Measurements from ENCODE around the gene CDK14.
"Not testable (repeated sequence)": the region's sequence is repeated elsewhere in the genome, so short reads cannot be mapped to it uniquely, and the experiment has no call there.

CDK14 gene

DNA sequence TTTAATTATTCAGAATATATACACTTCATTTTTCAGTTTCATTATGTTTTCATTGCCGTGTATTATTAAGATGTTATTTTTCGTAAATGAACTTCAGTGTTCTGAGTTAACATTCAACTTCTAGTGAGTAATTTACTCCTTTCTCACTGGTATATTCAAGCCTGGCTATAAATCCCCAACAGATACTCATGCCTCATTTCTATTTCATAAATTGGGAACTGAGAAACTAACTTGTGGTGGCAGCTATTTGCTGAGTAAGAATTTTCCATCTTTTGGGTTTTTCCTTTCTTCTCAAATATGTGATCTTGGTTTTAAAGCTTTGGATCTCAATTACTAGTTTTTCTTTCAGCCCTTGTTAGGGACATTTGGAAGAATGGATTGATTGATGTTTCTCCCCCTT lies 281.1 kb downstream of the CDK14 start:
- DNase-seq (ENCODE audit: insufficient read length, low spot score) (no peak), FAIRE-seq (peak; percentile 18)

- no peak for FAIRE-seq
- no peak for DNase-seq (ENCODE audit: insufficient read length, low spot score)
These were observed 283.8 kb downstream of the CDK14 start for GRCh38 chr7:90879924-90880323.

DNA sequence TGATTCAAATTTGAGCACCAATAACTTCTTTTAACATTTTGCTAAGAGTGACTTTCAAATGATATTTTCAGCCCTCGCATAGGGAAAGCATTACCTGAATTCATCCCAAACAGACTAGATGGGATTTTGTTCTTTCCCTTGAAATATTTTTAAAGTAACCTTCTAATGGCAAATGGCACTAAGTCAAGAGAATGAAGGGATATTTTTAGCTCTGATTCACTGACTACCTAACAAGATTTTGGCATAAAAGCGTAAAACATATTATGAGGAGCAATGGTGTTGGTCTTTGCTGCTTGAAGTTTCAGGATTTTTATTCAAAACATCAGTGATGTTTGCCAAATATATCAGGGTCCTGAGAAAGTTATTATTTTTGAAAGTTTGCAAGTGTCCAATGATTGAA lies 290.3 kb downstream of the CDK14 start:
- DNase-seq (ENCODE audit: insufficient read length, low spot score) = no peak
- FAIRE-seq = no peak

GRCh38 chr7:90889210-90889609 lies 293.1 kb downstream of the CDK14 start:
- DNase-seq (ENCODE audit: insufficient read length, low spot score) (no peak), FAIRE-seq (no peak)

DNA sequence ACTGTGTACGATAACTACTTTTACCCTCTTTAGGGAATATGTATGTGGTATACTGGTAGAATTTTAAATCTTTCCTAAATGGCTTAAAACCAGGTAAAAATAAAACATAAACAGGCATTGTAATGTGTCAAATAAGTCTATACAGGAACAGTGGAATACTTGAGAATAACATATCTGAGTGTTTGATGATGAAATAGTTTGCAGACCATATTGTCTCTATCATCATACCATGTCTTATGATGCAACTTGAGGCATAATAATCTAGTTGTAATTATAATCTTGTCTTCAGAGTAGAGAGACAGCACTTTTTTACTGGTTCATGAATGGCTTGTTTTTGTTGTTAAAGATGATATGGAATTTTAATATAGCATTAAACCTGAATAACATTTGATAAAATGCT lies 293.5 kb downstream of the CDK14 start:
- no peak for DNase-seq (ENCODE audit: insufficient read length, low spot score)
- no peak for FAIRE-seq

GRCh38 chr7:90891529-90891928 lies 295.4 kb downstream of the CDK14 start:
- FAIRE-seq = peak; percentile 67
- no peak for DNase-seq (ENCODE audit: insufficient read length, low spot score)

- DNase-seq (ENCODE audit: insufficient read length, low spot score) = no peak
- peak; percentile 81 for FAIRE-seq
These were observed 296.1 kb downstream of the CDK14 start for GRCh38 chr7:90892213-90892612.

- no peak for FAIRE-seq
- DNase-seq (ENCODE audit: insufficient read length, low spot score) = no peak
These were observed 298.0 kb downstream of the CDK14 start for GRCh38 chr7:90894122-90894521.

- DNase-seq (ENCODE audit: insufficient read length, low spot score) (no peak), FAIRE-seq (no peak)
These were observed 300.3 kb downstream of the CDK14 start for GRCh38 chr7:90896458-90896857.

GRCh38 chr7:90897961-90898469 lies 301.9 kb downstream of the CDK14 start:
- peak; percentile 14 for FAIRE-seq

DNA sequence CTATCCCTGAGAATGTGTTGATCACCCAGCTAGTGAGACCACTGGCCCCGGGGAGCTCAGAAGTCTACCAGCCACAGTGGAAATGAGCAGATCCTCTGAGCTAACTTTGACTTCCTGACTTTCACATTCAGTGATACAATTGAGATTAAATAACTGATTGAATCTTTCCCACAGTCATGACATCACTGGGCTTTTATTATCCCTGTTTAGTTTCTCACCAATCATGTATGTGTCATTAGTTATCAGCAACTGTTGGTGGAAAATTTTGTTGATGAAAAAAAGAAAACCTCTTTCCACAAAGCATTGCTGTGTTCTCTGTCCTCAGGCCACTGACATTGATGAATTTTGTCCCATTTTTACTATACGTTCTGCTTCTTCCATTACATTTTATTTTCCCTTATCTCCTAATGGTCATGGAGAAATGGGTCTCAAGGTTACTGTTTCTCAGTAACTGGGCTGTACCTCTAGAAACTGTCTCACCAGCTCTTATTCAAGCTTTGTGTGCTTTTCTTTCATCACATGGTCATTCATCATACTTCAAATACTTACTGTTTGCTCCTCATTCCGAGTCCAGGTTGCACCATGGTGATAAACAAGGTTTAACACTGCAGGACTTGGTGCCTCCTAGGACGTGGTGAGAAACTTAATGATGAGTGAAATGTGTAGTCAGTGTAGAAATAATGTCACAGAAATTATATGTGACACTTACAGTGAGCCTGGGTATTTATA lies 304.7 kb downstream of the CDK14 start:
- FAIRE-seq (no peak), DNase-seq (ENCODE audit: insufficient read length, low spot score) (no peak)

More at GRCh38 chr7:90897961-90898469, 301.9 kb downstream of the CDK14 start:
- no peak for DNase-seq (ENCODE audit: insufficient read length, low spot score)

DNA sequence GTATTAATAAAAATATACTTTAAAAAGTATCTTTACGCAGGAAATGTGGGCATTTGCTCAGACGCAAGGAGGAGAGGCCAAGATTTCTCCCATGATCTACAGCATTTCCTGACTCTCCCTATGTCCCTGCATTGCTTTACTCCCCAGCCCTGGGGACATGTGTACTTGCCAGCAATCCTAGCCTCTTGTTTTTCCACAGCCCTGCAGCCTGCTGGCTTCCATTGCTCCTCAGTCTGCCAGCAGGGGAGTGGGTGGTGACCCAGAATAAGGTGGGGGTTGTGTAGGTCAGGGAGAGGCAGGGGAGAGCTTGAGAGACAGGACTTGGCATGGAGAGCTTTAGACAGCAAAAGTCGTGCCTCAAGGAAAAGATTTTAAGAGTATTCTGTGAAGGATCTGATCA lies 307.7 kb downstream of the CDK14 start:
- DNase-seq (ENCODE audit: insufficient read length, low spot score) (no peak), FAIRE-seq (no peak)

DNA sequence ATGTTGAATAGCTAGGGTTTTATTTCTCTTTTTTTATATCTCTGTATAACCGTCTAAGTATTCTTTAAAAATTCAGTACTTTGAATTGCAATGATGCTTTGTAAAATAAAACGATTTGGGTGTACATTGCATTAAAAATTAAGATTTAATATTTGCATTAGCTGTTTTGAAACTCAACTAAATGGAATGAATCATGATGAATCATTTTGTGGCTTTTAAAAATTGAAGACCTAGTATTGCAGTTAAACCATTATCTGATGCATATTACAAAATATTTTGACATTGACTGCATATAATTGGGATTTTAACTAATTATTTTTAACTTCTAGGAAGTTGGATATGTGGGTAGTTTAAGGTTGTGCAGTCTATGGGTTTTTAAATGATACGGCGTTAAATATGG lies 314.0 kb downstream of the CDK14 start:
- DNase-seq (ENCODE audit: insufficient read length, low spot score) (no peak), FAIRE-seq (peak; percentile 65)

DNA sequence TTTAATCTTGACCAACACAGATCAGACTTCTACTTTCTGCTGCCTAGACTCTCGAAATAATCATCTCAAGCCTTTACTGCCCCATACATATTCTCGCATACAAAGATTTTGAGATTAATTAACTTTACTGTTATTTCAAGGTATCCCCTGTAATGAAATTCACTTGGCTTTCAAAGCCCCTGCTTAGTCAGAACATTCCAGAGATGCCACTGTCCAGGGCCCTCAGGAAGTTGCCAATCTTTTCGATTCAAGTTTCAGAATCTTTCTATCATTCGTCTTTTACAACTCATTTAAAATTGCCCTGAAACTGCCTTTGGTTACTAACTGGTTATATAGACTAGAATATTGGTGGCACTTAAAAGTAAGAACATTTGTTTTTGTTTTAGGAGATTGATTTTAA lies 320.2 kb downstream of the CDK14 start:
- no peak for DNase-seq (ENCODE audit: insufficient read length, low spot score)

GRCh38 chr7:90917539-90917938 lies 321.4 kb downstream of the CDK14 start:
- DNase-seq (ENCODE audit: insufficient read length, low spot score) (no peak), FAIRE-seq (no peak)

More for the DNA sequence above, 320.2 kb downstream of the CDK14 start:
- no peak for FAIRE-seq

DNA sequence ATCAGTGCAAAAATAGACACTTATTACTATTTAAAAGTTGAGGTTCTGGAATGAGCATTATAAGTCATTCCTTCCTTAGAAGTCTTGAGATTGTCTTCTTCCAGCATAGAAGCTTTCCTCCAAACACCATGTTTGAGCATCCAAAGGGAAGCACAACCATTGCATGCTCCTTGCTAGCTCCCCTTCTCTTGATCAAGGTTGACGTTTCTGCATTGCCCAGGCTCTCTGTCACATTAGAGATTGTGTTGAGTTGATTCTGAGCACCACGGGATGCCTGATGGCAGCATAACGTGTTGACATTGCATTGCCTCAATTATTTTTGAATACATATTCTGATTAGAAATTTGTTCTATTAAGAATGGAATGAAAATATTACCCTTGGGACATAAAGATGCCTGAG lies 322.2 kb downstream of the CDK14 start:
- DNase-seq (ENCODE audit: insufficient read length, low spot score) = no peak
- no peak for FAIRE-seq

DNA sequence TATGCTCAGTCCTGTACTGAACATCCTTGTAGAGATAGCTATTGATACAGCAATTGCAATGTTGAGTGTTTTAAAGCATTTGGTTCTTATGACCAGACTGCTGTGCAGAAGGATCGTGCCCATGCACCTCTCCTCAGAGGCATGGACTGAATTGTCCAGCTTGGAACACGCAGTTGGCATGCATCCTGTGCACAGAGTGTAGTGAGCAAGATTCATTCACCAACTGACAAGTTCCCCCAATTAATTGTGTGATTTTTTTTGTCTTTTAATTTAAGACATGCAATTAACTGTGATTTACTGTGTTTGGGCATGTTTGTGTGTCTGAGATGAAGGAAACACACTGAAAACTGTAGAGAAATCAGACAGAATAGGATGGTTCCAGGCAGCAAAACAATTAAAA lies 323.7 kb downstream of the CDK14 start:
- peak; percentile 51 for FAIRE-seq
- DNase-seq (ENCODE audit: insufficient read length, low spot score) = no peak

DNA sequence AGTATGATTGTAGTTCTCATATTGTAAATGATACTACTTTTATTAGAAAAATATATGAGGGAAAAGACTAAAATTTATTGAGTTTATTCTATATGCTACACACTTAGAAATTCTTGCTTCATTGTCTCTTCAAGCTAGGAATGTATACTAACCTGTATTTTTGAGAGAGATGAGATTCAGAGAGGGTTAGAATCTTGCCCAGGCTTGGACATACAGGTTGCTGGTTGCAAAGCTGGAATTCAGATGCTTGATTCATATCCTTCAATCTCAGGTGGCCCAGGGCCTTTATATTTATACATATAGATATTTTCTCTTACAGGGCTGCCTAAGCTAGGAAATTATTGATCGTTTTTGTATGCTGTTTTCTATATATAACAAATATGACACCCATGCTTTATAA lies 324.2 kb downstream of the CDK14 start:
- no peak for DNase-seq (ENCODE audit: insufficient read length, low spot score)
- no peak for FAIRE-seq

DNA sequence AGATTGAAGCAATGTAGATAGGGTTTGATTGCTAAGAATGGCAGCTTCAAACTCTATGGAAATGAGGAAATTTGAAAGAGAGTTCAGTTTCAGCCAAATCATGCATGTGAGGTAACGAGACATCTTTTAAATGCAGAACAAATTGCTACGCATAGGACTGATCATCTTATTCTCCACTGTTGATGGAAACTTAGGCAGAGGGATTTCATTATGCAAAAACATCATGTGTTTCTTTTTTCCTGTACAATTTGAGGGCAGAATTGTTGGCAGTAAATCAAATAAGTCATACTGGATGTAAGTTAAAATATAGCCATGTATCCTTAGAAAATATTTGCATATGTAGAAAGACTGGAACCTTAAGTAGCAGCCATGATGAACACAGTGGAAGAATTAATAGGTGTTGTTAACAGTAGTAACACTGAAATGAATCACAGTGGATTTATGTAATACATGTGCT lies 327.4 kb downstream of the CDK14 start:
- FAIRE-seq (no peak), DNase-seq (ENCODE audit: insufficient read length, low spot score) (no peak)

DNA sequence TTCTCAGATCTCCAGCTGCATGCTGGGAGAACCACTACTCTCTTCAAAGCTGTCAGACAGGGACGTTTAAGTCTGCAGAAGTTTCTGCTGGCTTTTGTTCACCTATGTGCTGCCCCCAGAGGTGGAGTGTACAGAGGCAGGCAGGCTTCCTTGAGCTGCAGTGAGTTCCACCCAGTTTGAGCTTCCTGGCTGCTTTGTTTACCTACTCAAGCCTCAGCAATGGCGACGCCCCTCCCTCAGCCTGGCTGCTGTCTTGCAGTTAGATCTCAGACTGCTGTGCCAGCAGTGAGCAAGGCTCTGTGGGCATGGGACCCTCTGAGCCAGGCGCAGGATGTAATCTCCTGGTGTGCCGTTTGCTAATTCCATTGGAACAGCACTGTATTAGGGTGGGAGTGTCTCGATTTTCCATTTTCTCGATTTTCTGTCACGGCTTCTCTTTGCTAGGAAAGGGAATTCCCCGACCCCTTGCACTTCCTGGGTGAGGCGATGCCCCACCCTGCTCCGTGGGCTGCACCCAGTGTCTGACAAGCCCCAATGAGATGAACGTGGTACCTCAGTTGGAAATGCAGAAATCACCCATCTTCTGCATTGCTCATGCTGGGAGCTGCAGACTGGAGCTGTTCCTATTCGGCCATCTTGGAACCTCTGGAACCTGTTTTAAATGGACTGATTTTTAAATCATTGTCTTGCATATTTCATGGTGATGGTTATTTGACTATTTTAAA lies 332.7 kb downstream of the CDK14 start:
- peak; percentile 77 for FAIRE-seq

DNA sequence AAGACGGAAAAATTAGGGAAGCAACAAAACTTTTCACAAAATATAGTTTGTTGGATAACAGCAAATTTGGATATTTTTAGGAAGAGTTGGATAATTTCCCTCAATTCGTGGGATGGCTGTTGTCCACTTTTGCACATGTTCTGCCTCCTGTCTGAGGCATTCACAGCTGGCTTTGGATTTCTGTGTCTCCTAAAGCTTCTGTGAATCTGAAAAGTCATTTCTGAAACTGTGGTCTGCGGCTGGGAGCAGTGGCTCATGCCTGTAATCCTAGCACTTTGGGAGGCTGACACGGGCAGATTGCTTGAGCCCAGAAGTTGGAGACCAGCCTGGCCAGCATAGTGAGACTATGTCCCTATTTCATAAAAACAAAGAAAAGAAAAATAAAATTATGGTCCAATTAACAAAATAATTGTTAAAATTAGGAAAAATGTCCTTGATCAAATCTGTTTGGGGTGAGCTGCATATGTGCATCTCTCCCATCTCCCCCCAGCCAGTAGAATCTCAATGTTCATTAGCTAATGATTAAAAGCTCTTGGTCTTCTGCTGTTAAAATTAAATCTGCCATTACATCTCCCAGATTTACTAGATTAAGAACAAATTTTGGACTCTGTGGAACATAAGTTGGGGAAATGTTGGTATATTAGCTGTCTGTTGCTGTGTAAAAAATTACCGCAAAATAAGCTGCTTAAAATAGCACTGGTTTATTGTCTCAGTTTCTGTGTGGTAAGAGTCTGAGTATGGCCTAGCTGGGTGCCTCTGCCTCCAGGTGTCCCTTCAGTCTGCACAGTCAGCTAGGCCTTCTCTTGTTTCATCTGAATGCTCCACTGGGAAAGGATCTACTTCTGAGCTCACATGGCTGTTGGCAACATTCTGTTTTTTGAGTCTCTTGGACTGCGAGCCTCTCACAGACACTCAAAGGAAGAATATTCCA lies 336.1 kb downstream of the CDK14 start:
- peak; percentile 32 for DNase-seq (ENCODE audit: insufficient read length, low spot score)
- FAIRE-seq = peak; percentile 95

More for the DNA sequence above, 332.7 kb downstream of the CDK14 start:
- DNase-seq (ENCODE audit: insufficient read length, low spot score) = not testable (repeated sequence)
